ENCODE results near the gene PHC2.

The PHC2 gene

GRCh38 chr1:33289858-33290154 lies 141.1 kb downstream of the PHC2 start:
- H3K36me3 ChIP-seq, result peaks cover 0 to 46% (median 22%) of the 10 kb centered on the region in 3 donors
- no peak overlapping the region for H3K4me3 ChIP-seq
- no peaks in the 10 kb centered on the region for H3K27me3 ChIP-seq
- no peaks in the 10 kb centered on the region for H3K9me3 ChIP-seq
- H3K27ac ChIP-seq, result peak overlapping the region; percentile 77 to 84
- TF ChIP-seq, protein P1, sequence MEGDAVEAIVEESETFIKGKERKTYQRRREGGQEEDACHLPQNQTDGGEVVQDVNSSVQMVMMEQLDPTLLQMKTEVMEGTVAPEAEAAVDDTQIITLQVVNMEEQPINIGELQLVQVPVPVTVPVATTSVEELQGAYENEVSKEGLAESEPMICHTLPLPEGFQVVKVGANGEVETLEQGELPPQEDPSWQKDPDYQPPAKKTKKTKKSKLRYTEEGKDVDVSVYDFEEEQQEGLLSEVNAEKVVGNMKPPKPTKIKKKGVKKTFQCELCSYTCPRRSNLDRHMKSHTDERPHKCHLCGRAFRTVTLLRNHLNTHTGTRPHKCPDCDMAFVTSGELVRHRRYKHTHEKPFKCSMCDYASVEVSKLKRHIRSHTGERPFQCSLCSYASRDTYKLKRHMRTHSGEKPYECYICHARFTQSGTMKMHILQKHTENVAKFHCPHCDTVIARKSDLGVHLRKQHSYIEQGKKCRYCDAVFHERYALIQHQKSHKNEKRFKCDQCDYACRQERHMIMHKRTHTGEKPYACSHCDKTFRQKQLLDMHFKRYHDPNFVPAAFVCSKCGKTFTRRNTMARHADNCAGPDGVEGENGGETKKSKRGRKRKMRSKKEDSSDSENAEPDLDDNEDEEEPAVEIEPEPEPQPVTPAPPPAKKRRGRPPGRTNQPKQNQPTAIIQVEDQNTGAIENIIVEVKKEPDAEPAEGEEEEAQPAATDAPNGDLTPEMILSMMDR (IDR thresholded peaks at IDR 0.05), result no peak
- peaks cover 0 to 58% (median 21%) of the 10 kb centered on the region in 4 donors for H3K4me1 ChIP-seq
- no peak for DNase-seq
- intact Hi-C loops (cut with DNase I; ENCODE audit: low total_unique reads), result no loop called here

DNA sequence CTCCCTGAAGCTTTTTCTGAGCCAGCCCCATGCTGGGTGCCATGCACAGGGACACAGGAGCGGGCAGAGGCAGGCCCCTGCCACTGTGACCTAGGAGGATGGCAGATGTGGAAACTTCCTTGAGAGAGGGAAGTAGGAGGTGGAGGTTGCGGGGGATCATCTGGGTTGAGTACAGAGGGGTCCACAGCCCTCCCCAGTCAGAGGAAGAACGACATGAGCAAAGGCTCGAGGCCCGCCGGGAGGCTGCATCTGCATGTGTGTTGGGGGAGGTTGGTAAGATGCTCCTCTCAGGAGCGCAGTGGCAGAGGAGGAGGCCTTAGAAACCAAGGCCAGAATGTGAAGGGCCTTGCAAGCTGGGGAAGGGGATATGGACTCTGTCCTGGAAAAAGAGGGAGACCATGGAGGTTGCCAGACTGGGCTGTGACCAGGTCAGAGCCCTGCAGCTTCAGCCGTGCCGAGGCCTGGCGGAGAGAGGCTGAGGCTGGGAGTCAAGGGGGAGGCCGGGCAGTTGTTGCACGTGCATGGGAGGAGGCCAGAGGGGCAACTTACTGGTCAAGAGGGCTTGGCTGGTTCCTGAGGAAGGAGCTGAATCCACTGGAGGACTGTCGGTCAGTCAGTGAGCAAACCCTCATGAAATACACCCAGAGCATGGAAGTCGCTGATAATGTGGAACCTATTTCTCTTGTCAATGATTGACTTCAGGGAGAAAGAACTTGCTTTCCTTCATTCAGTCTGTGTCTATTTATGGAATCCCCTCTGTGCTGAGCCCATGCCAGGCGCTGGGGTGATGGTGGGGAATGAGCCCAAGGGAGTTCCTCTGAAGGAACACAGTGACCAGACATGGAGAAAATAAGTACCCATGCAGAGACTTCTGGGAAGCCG lies 141.7 kb downstream of the PHC2 start:
- intact Hi-C loops (cut with DNase I; ENCODE audit: low total_unique reads), result no loop called here
- TF ChIP-seq, protein P1 (IDR thresholded peaks at IDR 0.05), result no peak
- no peaks in the 10 kb centered on the region for H3K9me3 ChIP-seq
- peaks cover 0 to 57% (median 21%) of the 10 kb centered on the region in 4 donors for H3K4me1 ChIP-seq
- peak overlapping the region; percentile 77 to 84 for H3K27ac ChIP-seq
- no peak overlapping the region for H3K4me3 ChIP-seq
- no peaks in the 10 kb centered on the region for H3K27me3 ChIP-seq
- DNase-seq, result peak; percentile 46 to 81
- peaks cover 0 to 45% (median 16%) of the 10 kb centered on the region in 3 donors for H3K36me3 ChIP-seq

- no peak overlapping the region for H3K4me3 ChIP-seq
- TF ChIP-seq, protein P1 (IDR thresholded peaks at IDR 0.05), result no peak
- H3K27ac ChIP-seq, result peak overlapping the region; percentile 45 to 84
- DNase-seq, result no peak
- intact Hi-C loops (cut with DNase I; ENCODE audit: low total_unique reads), result no loop called here
- peaks cover 0 to 44% (median 21%) of the 10 kb centered on the region in 4 donors for H3K4me1 ChIP-seq
- H3K27me3 ChIP-seq, result no peaks in the 10 kb centered on the region
- no peaks in the 10 kb centered on the region for H3K9me3 ChIP-seq
- H3K36me3 ChIP-seq, result peaks cover 9 to 50% (median 17%) of the 10 kb centered on the region in 3 donors
Observed at GRCh38 chr1:33287317-33287716, 143.6 kb downstream of the PHC2 start.

GRCh38 chr1:33286451-33287185 lies 144.3 kb downstream of the PHC2 start:
- TF ChIP-seq, protein P1 (IDR thresholded peaks at IDR 0.05), result no peak
- Histone ChIP-seq H3K27me3 (no peaks in the 10 kb centered on the region), H3K4me1 (peaks cover 0 to 44% (median 21%) of the 10 kb centered on the region in 4 donors), H3K4me3 (no peak overlapping the region), H3K27ac (peak overlapping the region; percentile 45 to 84), H3K9me3 (no peaks in the 10 kb centered on the region), H3K36me3 (peaks cover 16 to 57% (median 24%) of the 10 kb centered on the region in 3 donors)
- intact Hi-C loops (cut with DNase I; ENCODE audit: low total_unique reads), result no loop called here
- peak in 1 of 2 donors; percentile 31 for DNase-seq

GRCh38 chr1:33284049-33284448 lies 146.8 kb downstream of the PHC2 start:
- peaks cover 32 to 73% (median 45%) of the 10 kb centered on the region in 3 donors for H3K36me3 ChIP-seq
- no peaks in the 10 kb centered on the region for H3K9me3 ChIP-seq
- TF ChIP-seq, protein P1 (IDR thresholded peaks at IDR 0.05), result no peak
- no peak overlapping the region for H3K4me3 ChIP-seq
- H3K27ac ChIP-seq, result peak overlapping the region; percentile 2 to 26
- DNase-seq, result no peak
- intact Hi-C loops (cut with DNase I; ENCODE audit: low total_unique reads), result no loop called here
- H3K27me3 ChIP-seq, result no peaks in the 10 kb centered on the region
- H3K4me1 ChIP-seq, result peaks cover 0 to 33% (median 11%) of the 10 kb centered on the region in 4 donors
